Measurements from ENCODE around the gene NCAM1. TPM values are rescaled to one million over a fixed set of nuclear protein-coding genes. Genes with fewer than 3 reads are reported as not detected.

The NCAM1 gene
- total and polyA plus RNA-seq, 2 donors (not counting 3 experiments of a cell fraction or from before 2014, with no cell fraction given), result 0.03 TPM; not detected in 1

DNA sequence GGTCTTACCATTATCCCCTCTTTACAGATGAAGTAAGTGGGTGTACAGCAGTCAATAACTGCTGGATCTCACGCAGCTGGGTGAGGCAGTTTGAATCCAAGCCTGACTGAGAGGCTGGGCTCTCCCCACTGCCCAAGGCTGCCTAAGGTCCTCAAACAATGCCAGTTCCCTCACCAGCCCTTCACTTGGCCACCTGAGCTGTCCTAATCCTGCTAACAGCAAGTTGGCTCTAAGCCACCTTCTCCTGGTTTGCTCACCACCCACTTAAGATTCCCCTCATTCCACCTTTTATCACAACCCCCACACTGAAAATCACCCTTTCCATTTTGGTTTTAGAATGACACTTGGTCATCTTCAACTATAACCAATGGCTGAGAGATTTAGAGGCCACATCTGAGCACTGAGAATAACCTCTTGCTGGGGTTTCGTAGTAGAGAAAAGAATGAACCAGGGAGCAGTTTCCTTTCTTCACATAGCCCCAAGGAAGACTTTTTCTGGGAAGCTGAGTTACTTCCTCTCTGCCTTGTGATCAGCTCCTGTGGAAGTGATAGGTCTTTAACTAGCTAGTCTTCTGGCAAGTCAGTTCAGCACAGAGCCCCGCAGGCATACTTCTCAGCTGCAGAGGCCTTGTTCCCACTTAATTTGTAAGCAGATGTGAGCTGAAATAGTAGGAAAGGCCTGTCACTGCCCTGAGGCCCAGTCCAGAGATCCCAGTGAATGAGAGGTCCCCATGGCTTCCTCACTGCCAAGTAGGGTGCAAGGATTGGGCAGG is 295.4 kb downstream of the NCAM1 start:
- dilution Hi-C loops (cut with MboI; ENCODE audit: extremely low pct_ligation_motif_present, low sequenced_read_pairs), result no loop called here
- H3K4me1 ChIP-seq (ENCODE audit: control insufficient read depth, extremely low read depth, insufficient read depth, low read length), result no peaks in the 10 kb centered on the region
- H4K20me1 ChIP-seq (replicated peaks; ENCODE audit: control insufficient read depth, extremely low read depth, insufficient read depth, low read length), result no peaks in the 10 kb centered on the region
- H3K9me3 ChIP-seq (replicated peaks; ENCODE audit: control insufficient read depth, insufficient read depth, low read length), result no peaks in the 10 kb centered on the region
- H2AFZ ChIP-seq (ENCODE audit: low read depth, low read length), result no peak overlapping the region
- no peak for FAIRE-seq
- H3K4me3 ChIP-seq (replicated peaks in 1 of 3; ENCODE audit: insufficient read depth in 1 of 3, low read depth in 1 of 3, low read length in 3 of 3), result no peak overlapping the region
- no peak for TF ChIP-seq POLR2A (IDR thresholded peaks at IDR 0.05; ENCODE audit: low read depth, low read length)
- TF ChIP-seq MYC (IDR thresholded peaks at IDR 0.05; ENCODE audit: low read depth, low read length), result no peak
- TF ChIP-seq GATA2 (IDR thresholded peaks at IDR 0.05; ENCODE audit: insufficient read depth, insufficient read length, low read depth, low read length), result no peak
- TF ChIP-seq CTCF (IDR thresholded peaks at IDR 0.05; ENCODE audit: extremely low read depth in 1 of 2, insufficient read depth in 1 of 2, low read depth in 1 of 2, low read length in 2 of 2), result no peak
- TF ChIP-seq POLR2AphosphoS5 (IDR thresholded peaks at IDR 0.05; ENCODE audit: insufficient read depth, low read depth, low read length), result no peak
- no peak for TF ChIP-seq JUN (IDR thresholded peaks at IDR 0.05; ENCODE audit: borderline replicate concordance, insufficient read depth, insufficient read length, low read depth)
- TF ChIP-seq FOS (IDR thresholded peaks at IDR 0.05; ENCODE audit: borderline replicate concordance, insufficient read depth, low read length), result no peak
- TF ChIP-seq, protein P1, sequence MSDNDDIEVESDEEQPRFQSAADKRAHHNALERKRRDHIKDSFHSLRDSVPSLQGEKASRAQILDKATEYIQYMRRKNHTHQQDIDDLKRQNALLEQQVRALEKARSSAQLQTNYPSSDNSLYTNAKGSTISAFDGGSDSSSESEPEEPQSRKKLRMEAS (IDR thresholded peaks at IDR 0.05; ENCODE audit: insufficient read depth, insufficient read length), result no peak
- intact Hi-C loops (cut with micrococcal nuclease), result no loop called here
- BruUV-seq (replicated peaks), result no TSS peak
- ChIA-PET CTCF (no interaction called here), POLR2A (no interaction called here)
- H3K27me3 ChIP-seq (ENCODE audit: control insufficient read depth in 2 of 2, insufficient read depth in 2 of 2, low read length in 2 of 2), result no peaks in the 10 kb centered on the region
- no peaks in the 10 kb centered on the region for H3K36me3 ChIP-seq (ENCODE audit: control insufficient read depth in 2 of 2, extremely low read depth in 1 of 2, insufficient read depth in 2 of 2, low read length in 2 of 2)
- H3K4me2 ChIP-seq (ENCODE audit: insufficient read depth, low read length), result no peak overlapping the region
- no peaks in the 10 kb centered on the region for H3K79me2 ChIP-seq (ENCODE audit: control insufficient read depth, insufficient read depth, low read length)
- no peak for DNase-seq (ENCODE audit: low read depth, low spot score)
- no peak overlapping the region for H3K9ac ChIP-seq (replicated peaks; ENCODE audit: extremely low read depth, insufficient read depth, low read length)
- H3K27ac ChIP-seq (ENCODE audit: insufficient read depth, low read depth, low read length), result no peak overlapping the region
- H3K9me1 ChIP-seq (replicated peaks; ENCODE audit: control insufficient read depth, extremely low read depth, insufficient read depth, low read length), result no peaks in the 10 kb centered on the region

All from endothelial cell of umbilical vein (primary cell).